ENCODE data around the gene POFUT1.
"Not testable (repeated sequence)": the region's sequence is repeated elsewhere in the genome, so short reads cannot be mapped to it uniquely, and the experiment has no call there.

POFUT1 gene

GRCh38 chr20:32238483-32239425, 31.1 kb downstream of the POFUT1 start:
- no peak overlapping the region for H3K4me3 ChIP-seq (ENCODE audit: low read length)
- 91% methylated on average over 8 of the region's 9 CpGs for WGBS

GRCh38 chr20:32240205-32240604, 32.5 kb downstream of the POFUT1 start:
- 5% methylated on average over 1 of the region's 1 CpG for WGBS
- peaks cover 7% of the 10 kb centered on the region for H3K36me3 ChIP-seq (ENCODE audit: insufficient read depth, low read length)
- peaks cover 16% of the 10 kb centered on the region for H3K4me1 ChIP-seq (ENCODE audit: insufficient read depth, low read length)
- no peak overlapping the region; the same call in 1 of the 2 replicates for H3K27ac ChIP-seq (ENCODE audit: low read depth, low read length)
- H3K4me3 ChIP-seq (ENCODE audit: low read length): no peak overlapping the region
- no peaks in the 10 kb centered on the region for H3K27me3 ChIP-seq (ENCODE audit: insufficient read depth, low read length)
- H3K9me3 ChIP-seq (ENCODE audit: insufficient read depth, low read depth, low read length): no peaks in the 10 kb centered on the region
- H3K9ac ChIP-seq (ENCODE audit: low read depth, low read length): no peak overlapping the region; the same call in 1 of the 2 replicates

More at GRCh38 chr20:32238483-32239425, 31.1 kb downstream of the POFUT1 start:
- peaks cover 21% of the 10 kb centered on the region for H3K36me3 ChIP-seq (ENCODE audit: insufficient read depth, low read length)
- H3K9ac ChIP-seq (ENCODE audit: low read depth, low read length): no peak overlapping the region
- H3K9me3 ChIP-seq (ENCODE audit: insufficient read depth, low read depth, low read length): no peaks in the 10 kb centered on the region
- H3K27ac ChIP-seq (ENCODE audit: low read depth, low read length): no peak overlapping the region
- H3K4me1 ChIP-seq (ENCODE audit: insufficient read depth, low read length): peaks cover 16% of the 10 kb centered on the region
- H3K27me3 ChIP-seq (ENCODE audit: insufficient read depth, low read length): no peaks in the 10 kb centered on the region

GRCh38 chr20:32241807-32242206, 34.1 kb downstream of the POFUT1 start:
- 96% methylated on average over 4 of the region's 4 CpGs for WGBS
- Histone ChIP-seq H3K9ac (ENCODE audit: low read depth, low read length) (no peak overlapping the region), H3K4me1 (ENCODE audit: insufficient read depth, low read length) (peaks cover 16% of the 10 kb centered on the region), H3K36me3 (ENCODE audit: insufficient read depth, low read length) (no peaks in the 10 kb centered on the region), H3K27ac (ENCODE audit: low read depth, low read length) (no peak overlapping the region), H3K4me3 (ENCODE audit: low read length) (no peak overlapping the region), H3K27me3 (ENCODE audit: insufficient read depth, low read length) (no peaks in the 10 kb centered on the region), H3K9me3 (ENCODE audit: insufficient read depth, low read depth, low read length) (no peaks in the 10 kb centered on the region)

- H3K9ac ChIP-seq (ENCODE audit: low read depth, low read length): no peak overlapping the region
- H3K27ac ChIP-seq (ENCODE audit: low read depth, low read length): no peak overlapping the region
- 89% methylated on average over 6 of the region's 6 CpGs for WGBS
Observed at GRCh38 chr20:32244150-32244823, 36.6 kb downstream of the POFUT1 start.

GRCh38 chr20:32244959-32245358, 37.3 kb downstream of the POFUT1 start:
- Histone ChIP-seq H3K27ac (ENCODE audit: low read depth, low read length) (no peak overlapping the region), H3K4me1 (ENCODE audit: insufficient read depth, low read length) (peaks cover 7% of the 10 kb centered on the region), H3K36me3 (ENCODE audit: insufficient read depth, low read length) (no peaks in the 10 kb centered on the region), H3K4me3 (ENCODE audit: low read length) (no peak overlapping the region), H3K9me3 (ENCODE audit: insufficient read depth, low read depth, low read length) (no peaks in the 10 kb centered on the region), H3K27me3 (ENCODE audit: insufficient read depth, low read length) (no peaks in the 10 kb centered on the region), H3K9ac (ENCODE audit: low read depth, low read length) (no peak overlapping the region)
- WGBS: 90% methylated on average over 4 of the region's 4 CpGs

More at GRCh38 chr20:32244150-32244823, 36.6 kb downstream of the POFUT1 start:
- Histone ChIP-seq H3K36me3 (ENCODE audit: insufficient read depth, low read length) (no peaks in the 10 kb centered on the region), H3K27me3 (ENCODE audit: insufficient read depth, low read length) (no peaks in the 10 kb centered on the region), H3K4me3 (ENCODE audit: low read length) (no peak overlapping the region), H3K9me3 (ENCODE audit: insufficient read depth, low read depth, low read length) (no peaks in the 10 kb centered on the region), H3K4me1 (ENCODE audit: insufficient read depth, low read length) (peaks cover 11% of the 10 kb centered on the region)

- H3K9me3 ChIP-seq (ENCODE audit: insufficient read depth, low read depth, low read length); H3K27ac ChIP-seq (ENCODE audit: low read depth, low read length); H3K27me3 ChIP-seq (ENCODE audit: insufficient read depth, low read length); H3K9ac ChIP-seq (ENCODE audit: low read depth, low read length); H3K36me3 ChIP-seq (ENCODE audit: insufficient read depth, low read length); H3K4me3 ChIP-seq (ENCODE audit: low read length); H3K4me1 ChIP-seq (ENCODE audit: insufficient read depth, low read length): not testable (repeated sequence)
- 94% methylated on average over 5 of the region's 5 CpGs for WGBS
Observed at GRCh38 chr20:32246208-32246607, 38.5 kb downstream of the POFUT1 start.

GRCh38 chr20:32248043-32248442, 40.4 kb downstream of the POFUT1 start:
- Histone ChIP-seq H3K27ac (ENCODE audit: low read depth, low read length) (no peak overlapping the region), H3K36me3 (ENCODE audit: insufficient read depth, low read length) (no peaks in the 10 kb centered on the region), H3K9ac (ENCODE audit: low read depth, low read length) (no peak overlapping the region), H3K4me1 (ENCODE audit: insufficient read depth, low read length) (no peaks in the 10 kb centered on the region), H3K27me3 (ENCODE audit: insufficient read depth, low read length) (no peaks in the 10 kb centered on the region), H3K9me3 (ENCODE audit: insufficient read depth, low read depth, low read length) (no peaks in the 10 kb centered on the region), H3K4me3 (ENCODE audit: low read length) (no peak overlapping the region)
- 86% methylated on average over 5 of the region's 5 CpGs for WGBS

- 94% methylated on average over 8 of the region's 9 CpGs for WGBS
- Histone ChIP-seq H3K9me3 (ENCODE audit: insufficient read depth, low read depth, low read length) (no peaks in the 10 kb centered on the region), H3K27me3 (ENCODE audit: insufficient read depth, low read length) (no peaks in the 10 kb centered on the region), H3K36me3 (ENCODE audit: insufficient read depth, low read length) (no peaks in the 10 kb centered on the region), H3K27ac (ENCODE audit: low read depth, low read length) (no peak overlapping the region), H3K9ac (ENCODE audit: low read depth, low read length) (no peak overlapping the region), H3K4me1 (ENCODE audit: insufficient read depth, low read length) (no peaks in the 10 kb centered on the region), H3K4me3 (ENCODE audit: low read length) (no peak overlapping the region)
Observed at GRCh38 chr20:32249030-32249738, 41.5 kb downstream of the POFUT1 start.

GRCh38 chr20:32251470-32251869, 43.8 kb downstream of the POFUT1 start:
- Histone ChIP-seq H3K27me3 (ENCODE audit: insufficient read depth, low read length) (no peaks in the 10 kb centered on the region), H3K4me1 (ENCODE audit: insufficient read depth, low read length) (no peaks in the 10 kb centered on the region), H3K9ac (ENCODE audit: low read depth, low read length) (no peak overlapping the region), H3K36me3 (ENCODE audit: insufficient read depth, low read length) (no peaks in the 10 kb centered on the region), H3K9me3 (ENCODE audit: insufficient read depth, low read depth, low read length) (no peaks in the 10 kb centered on the region), H3K4me3 (ENCODE audit: low read length) (no peak overlapping the region), H3K27ac (ENCODE audit: low read depth, low read length) (no peak overlapping the region)
- 88% methylated on average over 3 of the region's 3 CpGs for WGBS

GRCh38 chr20:32252189-32252588, 44.5 kb downstream of the POFUT1 start:
- no peak overlapping the region for H3K27ac ChIP-seq (ENCODE audit: low read depth, low read length)
- no peak overlapping the region for H3K9ac ChIP-seq (ENCODE audit: low read depth, low read length)
- H3K36me3 ChIP-seq (ENCODE audit: insufficient read depth, low read length): no peaks in the 10 kb centered on the region
- 95% methylated on average over 6 of the region's 6 CpGs for WGBS
- no peaks in the 10 kb centered on the region for H3K9me3 ChIP-seq (ENCODE audit: insufficient read depth, low read depth, low read length)
- H3K4me3 ChIP-seq (ENCODE audit: low read length): no peak overlapping the region
- no peaks in the 10 kb centered on the region for H3K27me3 ChIP-seq (ENCODE audit: insufficient read depth, low read length)
- H3K4me1 ChIP-seq (ENCODE audit: insufficient read depth, low read length): no peaks in the 10 kb centered on the region

GRCh38 chr20:32260973-32261372, 53.3 kb downstream of the POFUT1 start:
- H3K9ac ChIP-seq (ENCODE audit: low read depth, low read length): not testable (repeated sequence)
- WGBS: 97% methylated on average over 10 of the region's 10 CpGs

More at GRCh38 chr20:32260973-32261372, 53.3 kb downstream of the POFUT1 start:
- H3K36me3 ChIP-seq (ENCODE audit: insufficient read depth, low read length); H3K4me1 ChIP-seq (ENCODE audit: insufficient read depth, low read length); H3K27ac ChIP-seq (ENCODE audit: low read depth, low read length); H3K4me3 ChIP-seq (ENCODE audit: low read length); H3K27me3 ChIP-seq (ENCODE audit: insufficient read depth, low read length); H3K9me3 ChIP-seq (ENCODE audit: insufficient read depth, low read depth, low read length): not testable (repeated sequence)
